ENCODE data around the gene PANK1. TPM values are rescaled to one million over a fixed set of nuclear protein-coding genes. Genes with fewer than 3 reads are reported as not detected.

PANK1 gene
- total RNA-seq, 1 donor = 7.3 TPM

DNA sequence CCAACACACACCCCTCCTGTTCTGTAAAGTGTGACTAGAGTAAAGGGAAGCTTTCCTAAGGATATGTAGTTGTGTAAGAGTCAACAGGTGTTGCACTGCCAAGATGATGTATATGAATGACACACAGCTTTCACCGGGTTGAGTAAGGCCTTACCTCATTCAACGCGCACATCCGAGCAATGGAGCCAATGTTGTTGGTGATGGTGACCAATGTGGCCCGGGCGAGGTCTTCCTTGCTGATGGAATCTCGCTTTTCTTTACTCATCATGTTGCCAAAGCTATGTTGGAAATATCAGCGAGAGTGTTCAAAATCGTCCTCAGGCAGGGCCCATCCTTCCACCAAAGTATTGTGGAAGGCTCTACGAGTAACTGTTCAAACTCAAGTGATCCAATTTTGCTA lies 52.0 kb downstream of the PANK1 start:
- TF ChIP-seq, protein P1, sequence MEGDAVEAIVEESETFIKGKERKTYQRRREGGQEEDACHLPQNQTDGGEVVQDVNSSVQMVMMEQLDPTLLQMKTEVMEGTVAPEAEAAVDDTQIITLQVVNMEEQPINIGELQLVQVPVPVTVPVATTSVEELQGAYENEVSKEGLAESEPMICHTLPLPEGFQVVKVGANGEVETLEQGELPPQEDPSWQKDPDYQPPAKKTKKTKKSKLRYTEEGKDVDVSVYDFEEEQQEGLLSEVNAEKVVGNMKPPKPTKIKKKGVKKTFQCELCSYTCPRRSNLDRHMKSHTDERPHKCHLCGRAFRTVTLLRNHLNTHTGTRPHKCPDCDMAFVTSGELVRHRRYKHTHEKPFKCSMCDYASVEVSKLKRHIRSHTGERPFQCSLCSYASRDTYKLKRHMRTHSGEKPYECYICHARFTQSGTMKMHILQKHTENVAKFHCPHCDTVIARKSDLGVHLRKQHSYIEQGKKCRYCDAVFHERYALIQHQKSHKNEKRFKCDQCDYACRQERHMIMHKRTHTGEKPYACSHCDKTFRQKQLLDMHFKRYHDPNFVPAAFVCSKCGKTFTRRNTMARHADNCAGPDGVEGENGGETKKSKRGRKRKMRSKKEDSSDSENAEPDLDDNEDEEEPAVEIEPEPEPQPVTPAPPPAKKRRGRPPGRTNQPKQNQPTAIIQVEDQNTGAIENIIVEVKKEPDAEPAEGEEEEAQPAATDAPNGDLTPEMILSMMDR (IDR thresholded peaks at IDR 0.05; ENCODE audit: insufficient read depth, low read depth, low read length) = no peak

DNA sequence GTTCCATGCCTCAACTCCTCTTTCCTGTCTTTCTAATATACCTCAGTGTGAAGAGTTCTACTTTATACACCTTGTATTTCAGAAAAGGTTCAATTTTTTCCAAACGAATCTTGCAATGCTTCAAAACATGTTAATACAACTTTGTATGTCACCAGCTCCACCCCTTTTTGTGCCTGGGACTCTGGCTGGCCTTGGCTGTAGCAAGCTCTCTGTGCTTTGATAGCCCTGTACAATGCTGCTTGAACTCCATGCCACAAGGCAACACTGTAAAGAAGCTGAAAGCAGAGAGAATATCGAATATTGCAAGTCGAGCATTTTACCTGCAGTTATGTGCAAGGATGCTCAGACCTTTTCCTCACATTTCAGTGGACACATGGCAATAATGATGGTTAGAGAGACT lies 52.5 kb downstream of the PANK1 start:
- no peak overlapping the region for H3K4me3 ChIP-seq (ENCODE audit: low read depth, low read length)
- no peak for DNase-seq (ENCODE audit: low read depth)
- TF ChIP-seq, protein P1 (IDR thresholded peaks at IDR 0.05; ENCODE audit: insufficient read depth, low read depth, low read length) = no peak

More for the DNA sequence above, 52.0 kb downstream of the PANK1 start:
- DNase-seq (ENCODE audit: low read depth) = no peak
- no peak overlapping the region for H3K4me3 ChIP-seq (ENCODE audit: low read depth, low read length)

DNA sequence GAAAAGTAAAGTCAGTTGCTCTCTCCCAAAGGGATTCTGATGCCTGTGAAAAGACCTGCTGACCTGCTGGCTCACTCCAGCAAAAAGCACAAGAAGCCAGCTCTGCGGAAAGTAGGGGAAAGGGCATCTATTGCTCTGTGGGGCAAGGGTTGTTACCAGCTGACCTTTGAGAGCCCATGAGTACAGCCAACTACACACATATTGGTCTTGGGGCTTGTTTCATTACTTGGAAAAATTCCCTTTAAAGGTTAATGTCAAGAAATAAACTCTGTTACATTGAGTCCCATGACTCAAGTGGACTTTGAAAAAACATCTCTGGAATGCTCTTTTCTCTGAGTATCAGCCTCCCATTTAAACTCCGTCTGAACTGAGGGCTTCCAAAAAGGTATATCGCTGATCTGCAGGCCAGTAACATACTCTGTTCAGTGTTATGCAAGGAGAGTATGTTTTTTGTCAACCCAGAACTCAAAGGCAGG lies 53.2 kb downstream of the PANK1 start:
- DNase-seq (ENCODE audit: low read depth) = peak; percentile 67

DNA sequence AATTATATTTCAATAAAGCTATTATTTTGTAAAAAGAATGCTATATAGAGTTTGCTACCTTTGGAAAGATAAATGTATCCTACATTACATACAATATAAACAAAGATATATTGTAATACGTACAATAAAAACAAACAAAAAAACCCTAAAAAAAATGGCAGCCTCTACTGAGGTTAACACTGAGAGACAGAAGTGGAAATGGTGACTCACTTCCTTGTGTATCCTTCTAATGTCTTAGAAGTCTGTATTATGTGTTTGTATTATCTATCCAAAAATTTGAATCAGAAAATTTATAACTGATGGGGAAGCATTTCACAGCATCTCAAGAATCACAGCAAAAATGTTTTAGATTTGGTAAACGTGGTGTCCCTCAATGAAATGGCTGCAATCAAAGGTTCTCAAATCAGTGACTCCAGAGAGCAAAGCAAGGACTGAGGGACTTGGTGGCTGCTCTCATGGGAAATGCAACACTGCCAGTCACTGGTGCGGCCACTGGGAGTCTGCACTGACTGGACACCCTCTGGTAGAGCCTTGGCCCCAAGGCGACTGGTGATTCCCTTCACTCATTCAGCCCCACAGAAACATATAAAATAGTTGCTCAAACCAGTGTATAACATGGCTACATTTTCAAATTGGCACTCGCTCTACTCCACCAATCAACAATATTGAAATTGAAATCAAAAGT lies 53.8 kb downstream of the PANK1 start:
- TF ChIP-seq, protein P1 (IDR thresholded peaks at IDR 0.05; ENCODE audit: insufficient read depth, low read depth, low read length) = no peak

More for the DNA sequence above, 53.2 kb downstream of the PANK1 start:
- no peak overlapping the region for H3K4me3 ChIP-seq (ENCODE audit: low read depth, low read length)
- TF ChIP-seq, protein P1 (IDR thresholded peaks at IDR 0.05; ENCODE audit: insufficient read depth, low read depth, low read length) = no peak

DNA sequence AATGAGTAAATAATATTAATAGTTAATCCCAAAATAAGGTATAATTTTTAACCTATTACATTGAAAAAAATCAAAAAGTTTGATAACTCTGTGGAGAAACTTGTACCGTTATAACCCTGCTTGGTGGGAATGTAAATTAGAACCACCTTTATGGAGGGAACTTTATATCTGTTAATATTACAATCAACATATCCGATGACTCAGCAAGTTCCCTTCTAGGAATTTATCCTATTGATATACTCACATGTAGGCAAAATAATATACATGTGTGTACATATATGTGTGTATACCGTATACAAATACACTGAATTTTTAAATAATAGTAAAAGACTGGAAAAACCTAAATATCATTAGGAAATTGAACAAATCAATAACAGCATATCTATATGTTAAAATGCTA lies 54.7 kb downstream of the PANK1 start:
- H3K4me3 ChIP-seq (ENCODE audit: low read depth, low read length) = no peak overlapping the region
- no peak for DNase-seq (ENCODE audit: low read depth)
- TF ChIP-seq, protein P1 (IDR thresholded peaks at IDR 0.05; ENCODE audit: insufficient read depth, low read depth, low read length) = no peak

More for the DNA sequence above, 53.8 kb downstream of the PANK1 start:
- peak; percentile 17 for DNase-seq (ENCODE audit: low read depth)
- no peak overlapping the region for H3K4me3 ChIP-seq (ENCODE audit: low read depth, low read length)

DNA sequence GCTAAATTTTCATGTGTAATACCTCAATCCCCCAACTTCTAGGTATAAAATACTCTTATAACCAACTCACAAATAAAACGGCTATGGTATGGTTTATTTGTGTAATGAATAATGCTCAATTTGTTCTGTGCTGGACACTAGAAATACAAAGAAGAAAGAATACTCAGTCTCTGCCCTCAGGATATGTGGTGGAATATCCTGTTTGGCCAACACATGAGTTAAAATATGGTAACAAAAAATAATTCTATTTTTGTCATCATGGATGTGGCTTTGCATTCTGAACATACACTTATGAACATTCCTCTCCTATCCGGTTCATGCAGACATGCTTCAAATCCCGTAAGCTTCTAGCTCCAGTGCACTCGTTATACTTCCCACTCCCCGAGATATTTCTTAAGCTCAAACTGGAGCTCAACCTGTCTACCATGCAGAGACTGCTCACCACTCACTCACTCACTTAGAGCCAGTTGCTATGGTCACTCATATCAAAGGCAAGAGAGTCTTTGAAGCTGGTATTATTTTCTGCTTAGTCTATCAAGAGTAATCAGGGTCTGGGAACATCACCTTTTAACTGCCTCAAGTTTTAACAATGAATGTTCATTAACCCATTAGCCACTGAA lies 55.8 kb downstream of the PANK1 start:
- H3K4me3 ChIP-seq (ENCODE audit: low read depth, low read length) = no peak overlapping the region
- TF ChIP-seq, protein P1 (IDR thresholded peaks at IDR 0.05; ENCODE audit: insufficient read depth, low read depth, low read length) = no peak
- DNase-seq (ENCODE audit: low read depth) = no peak
